DND-41 (cell line): ENCODE data around the gene FAM25A.

Experiments
- CTCF ChIP-seq: IDR thresholded peaks from 2 replicates; pipeline ENCODE4 v1.5.1; 2012; ENCODE audit warnings: borderline replicate concordance, low read length, moderate library complexity, mild to moderate bottlenecking; ENCODE audit not compliant: poor library complexity, severe bottlenecking; ENCODE audit errors: extremely low read depth
- EZH2 ChIP-seq: IDR thresholded peaks from 3 replicates; pipeline ENCODE4 v1.6.1; 2012; ENCODE audit warnings: borderline replicate concordance, low read depth, mild to moderate bottlenecking, moderate library complexity, low read length, inconsistent platforms; ENCODE audit not compliant: severe bottlenecking

DNA sequence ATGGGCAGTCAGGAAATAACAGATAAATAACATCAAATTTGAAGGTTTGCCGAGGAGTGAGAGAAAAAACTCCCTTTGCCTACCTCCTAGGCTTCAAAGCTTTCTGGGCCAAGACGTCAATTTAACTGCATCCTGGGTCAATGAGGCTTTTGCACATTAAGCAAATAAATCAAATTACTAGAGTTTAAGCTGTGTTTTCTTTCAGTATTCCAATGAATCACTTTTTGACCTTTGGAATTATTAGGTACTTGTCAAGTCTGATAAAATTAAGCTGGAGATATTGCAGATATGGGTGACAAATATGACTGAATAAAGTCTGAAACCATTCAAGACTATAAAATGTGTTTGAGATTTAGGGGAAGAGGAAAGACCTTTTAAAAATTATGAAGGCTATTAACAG lies 52.4 kb downstream of the FAM25A start:
- TF ChIP-seq CTCF (no peak), EZH2 (no peak)
